Osteocyte (in vitro differentiated cells): ENCODE data around the gene LNX1. TPM values are rescaled to one million over a fixed set of nuclear protein-coding genes. Genes with fewer than 3 reads are reported as not detected.

Experiments
- DNase-seq: peaks from one replicate; pipeline ENCODE4 v3.0.0; 2021; ENCODE audit warnings: mixed read lengths; ENCODE audit not compliant: unreplicated experiment; ENCODE audit errors: extremely low spot score
- H3K27ac Mint-ChIP-seq: one replicate; pipeline ENCODE4 v1.8.0; 2021; ENCODE audit warnings: mild to moderate bottlenecking, mixed read lengths; ENCODE audit not compliant: unreplicated experiment
- H3K27me3 Mint-ChIP-seq: one replicate; pipeline ENCODE4 v1.8.0; 2021; ENCODE audit warnings: mixed read lengths; ENCODE audit not compliant: unreplicated experiment
- H3K36me3 Mint-ChIP-seq: one replicate; pipeline ENCODE4 v1.8.0; 2021; ENCODE audit warnings: mixed read lengths; ENCODE audit not compliant: unreplicated experiment
- H3K4me1 Mint-ChIP-seq: one replicate; pipeline ENCODE4 v1.8.0; 2021; ENCODE audit warnings: mixed read lengths; ENCODE audit not compliant: unreplicated experiment
- H3K4me3 Mint-ChIP-seq: one replicate; pipeline ENCODE4 v1.8.0; 2021; ENCODE audit warnings: mild to moderate bottlenecking, moderate library complexity, mixed read lengths; ENCODE audit not compliant: unreplicated experiment
- H3K9me3 Mint-ChIP-seq: one replicate; pipeline ENCODE4 v1.8.0; 2021; ENCODE audit warnings: mixed read lengths; ENCODE audit not compliant: unreplicated experiment
- CTCF ChIP-seq: fragments of 200-600 bp; sonication (generic); IDR thresholded peaks from 2 replicates; pipeline ENCODE4 v1.5.0; 2021; ENCODE audit warnings: antibody characterized with exemption, mild to moderate bottlenecking, moderate library complexity
- long read RNA-seq: library from polyadenylated mRNA; unstranded; transcript quantifications from one replicate; pipeline ENCODE4 v2.0.0, GENCODE V29; 2021
- total RNA-seq: library from RNA; stranded (reverse); gene quantifications from 2 replicates; pipeline ENCODE4 v1.2.1, GENCODE V29; 2021

Gene LNX1
- 0.24 and 0.44 TPM in 2 replicates for total RNA-seq
- long read RNA-seq, partial matches to known transcripts: 3 of 6 reads
- long read RNA-seq, other reads (novel, unspliced or antisense): 2 of 6 reads

DNA sequence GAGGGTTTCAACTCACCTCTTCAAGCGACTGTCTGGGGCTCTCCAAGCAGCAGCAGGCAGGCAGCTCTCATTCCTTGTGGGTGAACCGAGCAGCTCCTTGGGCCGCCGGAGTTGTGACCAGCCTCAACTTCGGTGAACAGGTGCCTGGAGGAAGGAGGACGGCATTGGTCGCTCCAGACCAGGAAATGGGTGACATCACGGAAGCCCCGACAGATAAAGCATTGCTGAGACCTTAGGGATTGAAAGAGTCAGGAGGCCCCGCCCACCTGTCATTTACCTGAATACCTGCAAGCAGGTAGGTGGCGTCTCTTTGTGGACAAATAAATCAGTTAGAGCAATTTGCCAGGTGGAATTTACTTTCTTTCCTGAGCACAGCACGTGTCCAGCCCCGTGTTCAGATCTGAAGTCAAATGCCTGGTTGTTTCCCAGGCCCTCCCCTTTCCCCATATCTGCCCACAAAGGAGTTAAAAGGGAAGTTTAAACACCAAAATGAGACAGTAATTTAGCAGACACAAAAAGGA, at the start of gene LNX1:
Gene LNX1, minus strand, starts transcription at position 115 of the 521 bp plus-strand sequence. CDS start 17,484 bp downstream, outside the sequence.
- Mint-ChIP-seq H3K36me3 (no peaks in the 10 kb centered on the region), H3K4me3 (peak within 1 kb of the TSS; percentile 70), H3K9me3 (no peaks in the 10 kb centered on the region), H3K27ac (peak within 1 kb of the TSS; percentile 87), H3K4me1 (peaks cover 34% of the 10 kb centered on the region), H3K27me3 (no peaks in the 10 kb centered on the region)
- TF ChIP-seq CTCF: no peak
- no peak for DNase-seq

DNA sequence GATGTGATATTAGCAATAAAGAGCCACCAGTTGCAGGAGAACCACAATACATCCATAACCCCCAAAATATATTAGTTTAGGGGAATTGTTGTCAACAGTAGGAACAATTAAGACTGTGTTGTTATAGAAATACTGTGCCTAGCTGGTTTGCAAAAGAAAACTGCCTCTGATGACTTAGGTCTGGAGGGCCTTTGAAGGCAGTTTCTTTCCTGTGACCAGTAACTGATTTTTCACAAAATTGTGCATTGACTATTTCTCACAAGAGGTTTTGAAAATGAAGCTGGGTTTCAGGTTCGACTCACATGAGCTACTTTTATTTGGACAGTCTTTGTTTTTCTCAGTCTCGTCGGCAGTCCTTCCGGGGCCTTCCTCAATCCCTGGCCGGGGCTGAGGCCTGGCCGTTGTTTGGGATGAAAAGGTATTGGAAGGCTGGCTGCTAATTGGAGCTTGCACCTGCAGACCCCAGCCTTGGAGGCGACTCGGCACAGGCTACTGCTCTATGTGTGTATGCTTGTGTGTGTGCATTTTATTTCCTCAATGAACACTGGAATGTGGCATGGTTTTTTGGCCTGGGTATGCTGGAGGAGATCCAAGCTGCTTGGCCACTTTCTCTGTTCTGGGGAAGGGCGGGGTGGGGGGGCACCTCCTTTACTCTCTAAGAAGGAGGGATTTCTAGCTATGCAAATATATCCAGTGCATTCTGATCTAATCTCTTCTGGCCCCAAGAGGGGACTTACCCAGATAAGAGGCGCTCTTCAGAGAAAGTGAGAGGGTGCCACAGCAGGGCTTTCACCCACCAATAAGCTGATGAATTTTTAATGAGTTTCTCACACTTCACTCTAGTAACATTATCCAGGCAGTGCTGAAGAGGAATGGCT, 49.5 kb upstream of the LNX1 start:
- Mint-ChIP-seq H3K4me3 (no peak overlapping the region), H3K4me1 (no peaks in the 10 kb centered on the region), H3K27ac (no peak overlapping the region), H3K9me3 (no peaks in the 10 kb centered on the region), H3K36me3 (peaks cover 2% of the 10 kb centered on the region), H3K27me3 (no peaks in the 10 kb centered on the region)
- no peak for DNase-seq
- no peak for TF ChIP-seq CTCF

DNA sequence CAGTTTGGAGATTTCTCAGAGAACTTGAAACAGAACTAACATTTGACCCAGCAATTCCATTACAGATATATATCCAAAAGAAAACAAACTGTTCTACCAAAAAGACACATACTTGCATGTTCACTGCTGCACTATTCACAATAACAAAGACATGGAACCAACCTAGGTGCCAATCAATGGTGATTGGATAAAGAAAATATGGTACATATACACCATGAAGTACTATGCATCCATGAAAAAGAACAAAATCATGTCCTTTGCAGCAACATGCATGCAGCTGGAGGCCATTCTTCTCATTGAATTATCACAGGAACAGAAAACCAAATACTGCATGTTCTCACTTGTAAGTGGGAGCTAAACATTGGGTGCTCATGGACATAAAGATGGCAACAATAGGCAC, 47.6 kb upstream of the LNX1 start:
- no peak for TF ChIP-seq CTCF
- Mint-ChIP-seq H3K36me3 (no peaks in the 10 kb centered on the region), H3K27ac (no peak overlapping the region), H3K4me1 (no peaks in the 10 kb centered on the region), H3K27me3 (no peaks in the 10 kb centered on the region), H3K9me3 (no peaks in the 10 kb centered on the region), H3K4me3 (no peak overlapping the region)
- DNase-seq: no peak

DNA sequence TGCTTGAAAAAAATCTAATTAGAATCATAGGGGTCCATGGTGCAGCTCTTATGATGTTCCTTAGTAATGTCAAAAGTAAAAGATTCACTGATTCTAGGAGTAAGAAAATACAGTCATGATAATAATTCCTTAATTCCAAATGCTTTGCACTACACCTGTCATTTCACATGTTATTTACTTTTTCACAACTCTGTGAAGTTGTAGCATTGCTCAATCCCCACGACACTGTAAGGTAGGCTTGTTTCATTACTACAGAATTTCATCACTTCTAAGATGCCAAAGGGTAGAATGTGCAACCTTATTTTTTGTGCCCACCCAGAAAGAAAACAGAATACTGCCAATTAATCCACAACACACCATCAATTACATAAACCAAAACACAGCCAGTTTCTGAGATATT, 46.1 kb upstream of the LNX1 start:
- no peak for DNase-seq
- no peaks in the 10 kb centered on the region for H3K4me1 Mint-ChIP-seq
- H3K27ac Mint-ChIP-seq: no peak overlapping the region
- H3K9me3 Mint-ChIP-seq: no peaks in the 10 kb centered on the region
- H3K27me3 Mint-ChIP-seq: no peaks in the 10 kb centered on the region
- no peaks in the 10 kb centered on the region for H3K36me3 Mint-ChIP-seq
- H3K4me3 Mint-ChIP-seq: no peak overlapping the region
- no peak for TF ChIP-seq CTCF
